K562 (cell line): ENCODE data around the gene ST3GAL3. TPM values are rescaled to one million over a fixed set of nuclear protein-coding genes. Genes with fewer than 3 reads are reported as not detected.

Experiments used
- CBFB ChIP-seq: sonication (generic); formaldehyde crosslinking; IDR thresholded peaks from 2 replicates; pipeline ENCODE4 v1.4.0; 2020; ENCODE audit warnings: mild to moderate bottlenecking, missing genetic modification reagents
- COPS2 ChIP-seq: fragments of 450-650 bp; conservative IDR thresholded peaks from 2 replicates; pipeline ENCODE4 v1.6.1; 2016; ENCODE audit warnings: mild to moderate bottlenecking, moderate library complexity
- FOXA3 ChIP-seq, 2 experiments: fragments of 450-650 bp in 1 of 2; sonication (generic) in 1 of 2; formaldehyde crosslinking; IDR thresholded peaks in 1 of 2; conservative IDR thresholded peaks in 1 of 2; 2 replicates each; pipeline versions ENCODE4 v1.4.0 to v1.8.0; 2020 to 2022; ENCODE audit warnings: mild to moderate bottlenecking in 2 of 2, missing genetic modification reagents in 1 of 2
- GATAD2A ChIP-seq: fragments of 450-650 bp; IDR thresholded peaks from 2 replicates; pipeline ENCODE4 v1.6.1; 2017
- PURB ChIP-seq: sonication (generic); formaldehyde crosslinking; IDR thresholded peaks from 2 replicates; pipeline ENCODE4 v1.9.0; 2021; ENCODE audit warnings: low read depth, mild to moderate bottlenecking, missing genetic modification reagents
- SMAD2 ChIP-seq: fragments of 150-350 bp; IDR thresholded peaks from 2 replicates; pipeline ENCODE4 v1.6.1; 2014; ENCODE audit warnings: low read depth, mild to moderate bottlenecking, low read length
- SMARCC2 ChIP-seq: fragments of 450-650 bp; IDR thresholded peaks from 2 replicates; pipeline ENCODE4 v1.6.1; 2017; ENCODE audit warnings: antibody characterized with exemption, moderate library complexity, mild to moderate bottlenecking, low read depth
- SMC3 ChIP-seq: conservative IDR thresholded peaks from 2 replicates; pipeline ENCODE4 v1.6.1; 2011; ENCODE audit warnings: low read depth, low read length, improper control_type of control experiment; ENCODE audit not compliant: insufficient read depth
- SREBF1 ChIP-seq: fragments of 150-350 bp; IDR thresholded peaks from 2 replicates; pipeline ENCODE4 v1.6.1; 2014; ENCODE audit warnings: antibody characterized with exemption, low read depth, low read length, borderline replicate concordance
- SREBF2 ChIP-seq: sonication (generic); formaldehyde crosslinking; IDR thresholded peaks from 2 replicates; pipeline ENCODE4 v1.4.0; 2020; ENCODE audit warnings: mild to moderate bottlenecking, missing genetic modification reagents
- STAT5B ChIP-seq: fragments of 250-450 bp; sonication (Bioruptor Pico); IDR thresholded peaks from 2 replicates; pipeline ENCODE4 v1.8.0; 2021; ENCODE audit warnings: mild to moderate bottlenecking, inconsistent platforms
- ZC3H8 ChIP-seq: fragments of 450-650 bp; IDR thresholded peaks from 2 replicates; pipeline ENCODE4 v1.6.1; 2017
- ZNF354B ChIP-seq: fragments of 250-450 bp; sonication (Bioruptor Pico); IDR thresholded peaks from 2 replicates; pipeline ENCODE4 v1.4.0; 2020
- ZNF41 ChIP-seq: fragments of 250-450 bp; sonication (Bioruptor Pico); conservative IDR thresholded peaks from 2 replicates; pipeline ENCODE4 v1.4.0; 2020; ENCODE audit warnings: mild to moderate bottlenecking
- ZNF830 ChIP-seq: fragments of 250-450 bp; sonication (Bioruptor Pico); IDR thresholded peaks from 2 replicates; pipeline ENCODE4 v1.5.0; 2021; ENCODE audit warnings: mild to moderate bottlenecking
- polyA plus RNA-seq, 8 experiments: library from polyadenylated mRNA; depleted of rRNA in 4 of 8; stranded (reverse) in 5 of 8; unstranded in 3 of 8; fragments of >200 nt; fragmentation: Nextera tagmentation in 2 of 8; fragmentation: Illumina TruSeq in 1 of 8; extraction: Ambion mirVana in 2 of 8; extraction: Trizol in 1 of 8; gene quantifications; 2 replicates each; pipeline versions ENCODE4 v1.2.1 to v1.2.3, GENCODE V29; 2011 to 2014; ENCODE audit warnings: inconsistent platforms in 1 of 8, missing spikeins in 1 of 8
- total RNA-seq, 7 experiments: library from RNA; depleted of rRNA in 6 of 7; stranded (reverse); fragments of >200 nt in 6 of 7; fragmentation: Illumina TruSeq in 2 of 7; extraction: Trizol in 2 of 7; gene quantifications; 2 replicates each; pipeline versions ENCODE4 v1.2.1 to v1.2.3, GENCODE V29; 2011 to 2021; ENCODE audit warnings: low replicate concordance in 1 of 7
- TF ChIP-seq, protein P1 (sequence below): fragments of 450-650 bp; formaldehyde crosslinking; IDR thresholded peaks from 2 replicates; pipeline ENCODE4 v1.4.0; 2022; ENCODE audit warnings: mild to moderate bottlenecking, moderate library complexity
- TF ChIP-seq, protein P2 (sequence below): fragments of 450-650 bp; IDR thresholded peaks from 2 replicates; pipeline ENCODE4 v1.7.1; 2018; ENCODE audit warnings: mild to moderate bottlenecking, low read depth; ENCODE audit not compliant: partially characterized antibody
- TF ChIP-seq, protein P3 (sequence below), 2 experiments: fragments of 250-450 bp in 1 of 2; fragments of 450-650 bp in 1 of 2; sonication (Bioruptor Pico) in 1 of 2; IDR thresholded peaks; 2 replicates each; pipeline versions ENCODE4 v1.6.1 to v1.8.0; 2016 to 2021; ENCODE audit warnings: mild to moderate bottlenecking in 2 of 2, moderate library complexity in 2 of 2, missing compliant biosample characterization in 1 of 2, missing genetic modification characterization in 1 of 2

Gene ST3GAL3
- total and polyA plus RNA-seq, 9 of the 15 experiments (the other 6 are each of a cell fraction or from before 2014, with no cell fraction given), result 1.2 to 18.9 (median 11.0) TPM

DNA sequence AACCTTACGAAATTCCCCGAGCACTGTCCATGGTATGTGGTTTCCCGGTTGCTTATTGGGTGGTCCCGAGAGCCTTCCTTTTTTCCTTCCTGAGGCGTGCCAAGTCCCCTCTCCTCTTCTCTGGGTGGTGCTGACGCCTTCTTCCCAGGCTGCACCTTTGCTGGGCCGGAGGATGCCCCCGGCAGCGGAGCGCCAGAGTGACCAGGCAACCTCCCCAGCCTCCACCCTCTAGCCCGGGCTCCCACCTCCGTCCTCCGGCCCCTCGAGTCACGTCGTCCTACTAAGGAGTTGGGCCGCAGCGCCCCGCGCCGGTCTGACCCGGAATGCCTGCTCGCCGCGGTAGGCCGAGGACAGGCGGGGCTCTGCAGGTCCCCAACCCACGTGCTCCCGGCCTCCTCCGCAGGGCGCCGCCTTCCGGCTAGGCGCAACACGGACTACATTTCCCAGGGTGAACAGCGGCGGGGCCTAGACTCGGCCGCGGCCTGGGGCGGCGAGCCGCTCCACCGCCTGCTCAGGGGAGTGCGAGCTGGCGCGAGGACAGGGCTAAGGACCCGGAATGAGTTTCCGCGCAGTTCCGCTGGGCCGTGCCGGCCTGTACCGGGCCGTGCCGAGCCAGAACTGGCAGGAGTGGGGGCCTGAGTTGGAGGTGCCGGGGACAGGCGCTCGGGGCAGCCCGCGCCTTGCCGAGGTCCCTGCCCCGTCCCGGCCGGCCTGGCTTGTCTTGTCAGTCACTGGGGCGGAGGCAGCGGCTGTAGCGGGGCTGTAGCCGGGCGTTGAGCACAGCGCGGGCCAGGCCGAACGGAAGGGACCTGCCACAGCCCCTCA lies 239.1 kb downstream of the ST3GAL3 start, which contains the start of gene IPO13 (continued):
- TF ChIP-seq, protein P1, sequence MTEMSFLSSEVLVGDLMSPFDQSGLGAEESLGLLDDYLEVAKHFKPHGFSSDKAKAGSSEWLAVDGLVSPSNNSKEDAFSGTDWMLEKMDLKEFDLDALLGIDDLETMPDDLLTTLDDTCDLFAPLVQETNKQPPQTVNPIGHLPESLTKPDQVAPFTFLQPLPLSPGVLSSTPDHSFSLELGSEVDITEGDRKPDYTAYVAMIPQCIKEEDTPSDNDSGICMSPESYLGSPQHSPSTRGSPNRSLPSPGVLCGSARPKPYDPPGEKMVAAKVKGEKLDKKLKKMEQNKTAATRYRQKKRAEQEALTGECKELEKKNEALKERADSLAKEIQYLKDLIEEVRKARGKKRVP (CRISPR knock-in tag), result 0 out of 2 replicates have a peak, but pooled peaks have one; percentile 56
- TF ChIP-seq ZNF41 (CRISPR knock-in tag) (no peak), SREBF2 (CRISPR knock-in tag) (no peak), CBFB (CRISPR knock-in tag) (peak; percentile 71; the same call in 1 of the 2 replicates), SREBF1 (peak; percentile 69), ZNF830 (CRISPR knock-in tag) (no peak), ZNF354B (no peak), COPS2 (no peak), ZC3H8 (no peak), STAT5B (CRISPR knock-in tag) (no peak), SMAD2 (no peak), SMC3 (peak; percentile 61), FOXA3 (CRISPR knock-in tag; conservative IDR thresholded peaks at IDR 0.05 in 1 of 2, IDR thresholded peaks at IDR 0.05 in 1 of 2) (peak in 1 of 2 experiments; percentile 91; a peak in 2 of 4 replicates), PURB (CRISPR knock-in tag) (no peak), GATAD2A (peak; percentile 77; the same call in 1 of the 2 replicates), SMARCC2 (peak; percentile 61; the same call in 1 of the 2 replicates)
- TF ChIP-seq, protein P2, sequence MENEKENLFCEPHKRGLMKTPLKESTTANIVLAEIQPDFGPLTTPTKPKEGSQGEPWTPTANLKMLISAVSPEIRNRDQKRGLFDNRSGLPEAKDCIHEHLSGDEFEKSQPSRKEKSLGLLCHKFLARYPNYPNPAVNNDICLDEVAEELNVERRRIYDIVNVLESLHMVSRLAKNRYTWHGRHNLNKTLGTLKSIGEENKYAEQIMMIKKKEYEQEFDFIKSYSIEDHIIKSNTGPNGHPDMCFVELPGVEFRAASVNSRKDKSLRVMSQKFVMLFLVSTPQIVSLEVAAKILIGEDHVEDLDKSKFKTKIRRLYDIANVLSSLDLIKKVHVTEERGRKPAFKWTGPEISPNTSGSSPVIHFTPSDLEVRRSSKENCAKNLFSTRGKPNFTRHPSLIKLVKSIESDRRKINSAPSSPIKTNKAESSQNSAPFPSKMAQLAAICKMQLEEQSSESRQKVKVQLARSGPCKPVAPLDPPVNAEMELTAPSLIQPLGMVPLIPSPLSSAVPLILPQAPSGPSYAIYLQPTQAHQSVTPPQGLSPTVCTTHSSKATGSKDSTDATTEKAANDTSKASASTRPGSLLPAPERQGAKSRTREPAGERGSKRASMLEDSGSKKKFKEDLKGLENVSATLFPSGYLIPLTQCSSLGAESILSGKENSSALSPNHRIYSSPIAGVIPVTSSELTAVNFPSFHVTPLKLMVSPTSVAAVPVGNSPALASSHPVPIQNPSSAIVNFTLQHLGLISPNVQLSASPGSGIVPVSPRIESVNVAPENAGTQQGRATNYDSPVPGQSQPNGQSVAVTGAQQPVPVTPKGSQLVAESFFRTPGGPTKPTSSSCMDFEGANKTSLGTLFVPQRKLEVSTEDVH, result no peak
- TF ChIP-seq, protein P3, sequence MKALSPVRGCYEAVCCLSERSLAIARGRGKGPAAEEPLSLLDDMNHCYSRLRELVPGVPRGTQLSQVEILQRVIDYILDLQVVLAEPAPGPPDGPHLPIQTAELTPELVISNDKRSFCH (CRISPR knock-in tag; IDR thresholded peaks at IDR 0.05), result no peak
- TF ChIP-seq, protein P3 (tag; IDR thresholded peaks at IDR 0.05), result peak; percentile 92
